HEK293 (cell line): ENCODE measurements around the gene P2RY11.

Experiments used
- MEIS1 ChIP-seq: sonication (generic); formaldehyde crosslinking; IDR thresholded peaks from 2 replicates; pipeline ENCODE4 v1.8.1; 2022; ENCODE audit warnings: missing genetic modification reagents, mild to moderate bottlenecking, borderline replicate concordance
- TCF7L2 ChIP-seq: IDR thresholded peaks from 2 replicates; pipeline ENCODE4 v1.6.1; 2011; ENCODE audit warnings: low read depth, mild to moderate bottlenecking, inconsistent platforms, low read length, moderate library complexity, borderline replicate concordance
- ZNF394 ChIP-seq: fragments of 450-650 bp; formaldehyde crosslinking; IDR thresholded peaks from 2 replicates; pipeline ENCODE4 v1.5.1; 2016; ENCODE audit warnings: missing biosample characterization, missing genetic modification characterization, mild to moderate bottlenecking, moderate library complexity, borderline replicate concordance
- TF ChIP-seq, protein P1 (sequence below): fragments of 450-650 bp; formaldehyde crosslinking; IDR thresholded peaks from 2 replicates; pipeline ENCODE4 v1.5.1; 2016; ENCODE audit warnings: missing biosample characterization, missing genetic modification characterization
- TF ChIP-seq, protein P2 (sequence below): fragments of 450-650 bp; formaldehyde crosslinking; IDR thresholded peaks from 2 replicates; pipeline ENCODE4 v1.5.0; 2017; ENCODE audit warnings: missing biosample characterization, missing genetic modification characterization, borderline replicate concordance

DNA sequence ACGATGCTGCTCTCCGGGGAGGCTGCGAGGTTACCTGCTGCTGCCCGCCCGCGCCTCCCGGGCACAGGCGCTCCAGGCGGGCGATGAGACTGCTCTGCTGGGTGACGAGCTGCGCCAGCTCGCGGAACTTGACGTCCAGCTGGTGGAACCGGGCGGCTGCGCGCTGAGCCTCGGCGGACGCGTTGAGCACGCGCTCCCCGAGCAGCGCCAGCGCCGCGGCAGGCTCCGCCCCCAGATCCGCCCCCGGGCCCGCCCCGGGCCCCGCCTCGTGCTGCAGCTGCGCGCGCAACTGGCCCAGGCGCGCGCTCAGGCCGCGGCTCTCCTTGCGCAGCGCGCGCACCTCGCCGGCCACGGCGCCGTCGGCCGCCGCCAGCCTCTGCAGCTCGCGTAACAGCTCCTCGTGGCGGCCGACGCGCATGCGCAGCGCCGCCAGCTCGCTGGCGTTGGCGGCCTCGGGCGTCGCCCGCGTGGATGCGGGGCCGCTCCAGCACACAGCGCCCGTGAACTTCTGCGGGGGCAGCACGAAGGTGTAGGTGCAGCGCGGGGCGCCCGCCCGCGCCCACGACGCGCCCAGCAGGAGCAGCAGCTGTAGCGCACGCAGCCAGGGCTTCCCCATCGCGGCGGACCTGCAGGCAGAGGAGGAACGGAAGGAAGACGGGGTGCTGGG, 15.4 kb upstream of the P2RY11 start:
- no peak for TF ChIP-seq MEIS1 (CRISPR knock-in tag)
- TF ChIP-seq TCF7L2 = no peak
- TF ChIP-seq, protein P1, sequence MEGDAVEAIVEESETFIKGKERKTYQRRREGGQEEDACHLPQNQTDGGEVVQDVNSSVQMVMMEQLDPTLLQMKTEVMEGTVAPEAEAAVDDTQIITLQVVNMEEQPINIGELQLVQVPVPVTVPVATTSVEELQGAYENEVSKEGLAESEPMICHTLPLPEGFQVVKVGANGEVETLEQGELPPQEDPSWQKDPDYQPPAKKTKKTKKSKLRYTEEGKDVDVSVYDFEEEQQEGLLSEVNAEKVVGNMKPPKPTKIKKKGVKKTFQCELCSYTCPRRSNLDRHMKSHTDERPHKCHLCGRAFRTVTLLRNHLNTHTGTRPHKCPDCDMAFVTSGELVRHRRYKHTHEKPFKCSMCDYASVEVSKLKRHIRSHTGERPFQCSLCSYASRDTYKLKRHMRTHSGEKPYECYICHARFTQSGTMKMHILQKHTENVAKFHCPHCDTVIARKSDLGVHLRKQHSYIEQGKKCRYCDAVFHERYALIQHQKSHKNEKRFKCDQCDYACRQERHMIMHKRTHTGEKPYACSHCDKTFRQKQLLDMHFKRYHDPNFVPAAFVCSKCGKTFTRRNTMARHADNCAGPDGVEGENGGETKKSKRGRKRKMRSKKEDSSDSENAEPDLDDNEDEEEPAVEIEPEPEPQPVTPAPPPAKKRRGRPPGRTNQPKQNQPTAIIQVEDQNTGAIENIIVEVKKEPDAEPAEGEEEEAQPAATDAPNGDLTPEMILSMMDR = 0 out of 2 replicates have a peak, but pooled peaks have one; percentile 16
- no peak for TF ChIP-seq ZNF394
- TF ChIP-seq, protein P2, sequence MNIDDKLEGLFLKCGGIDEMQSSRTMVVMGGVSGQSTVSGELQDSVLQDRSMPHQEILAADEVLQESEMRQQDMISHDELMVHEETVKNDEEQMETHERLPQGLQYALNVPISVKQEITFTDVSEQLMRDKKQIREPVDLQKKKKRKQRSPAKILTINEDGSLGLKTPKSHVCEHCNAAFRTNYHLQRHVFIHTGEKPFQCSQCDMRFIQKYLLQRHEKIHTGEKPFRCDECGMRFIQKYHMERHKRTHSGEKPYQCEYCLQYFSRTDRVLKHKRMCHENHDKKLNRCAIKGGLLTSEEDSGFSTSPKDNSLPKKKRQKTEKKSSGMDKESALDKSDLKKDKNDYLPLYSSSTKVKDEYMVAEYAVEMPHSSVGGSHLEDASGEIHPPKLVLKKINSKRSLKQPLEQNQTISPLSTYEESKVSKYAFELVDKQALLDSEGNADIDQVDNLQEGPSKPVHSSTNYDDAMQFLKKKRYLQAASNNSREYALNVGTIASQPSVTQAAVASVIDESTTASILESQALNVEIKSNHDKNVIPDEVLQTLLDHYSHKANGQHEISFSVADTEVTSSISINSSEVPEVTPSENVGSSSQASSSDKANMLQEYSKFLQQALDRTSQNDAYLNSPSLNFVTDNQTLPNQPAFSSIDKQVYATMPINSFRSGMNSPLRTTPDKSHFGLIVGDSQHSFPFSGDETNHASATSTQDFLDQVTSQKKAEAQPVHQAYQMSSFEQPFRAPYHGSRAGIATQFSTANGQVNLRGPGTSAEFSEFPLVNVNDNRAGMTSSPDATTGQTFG (tag by site-specific recombination) = no peak
